Rectal smooth muscle tissue (tissue), 1 donor: ENCODE results near the gene CAPRIN1.
A peak's percentile ranks its signal among the peaks of the same experiment; 100 is the strongest.
"Not testable (repeated sequence)": the region's sequence is repeated elsewhere in the genome, so short reads cannot be mapped to it uniquely, and the experiment has no call there.

Experiments used
- H3K27ac ChIP-seq: one replicate; pipeline ENCODE4 v1.7.0; 2013; ENCODE audit warnings: low read depth, low read length, inconsistent platforms
- H3K27me3 ChIP-seq: one replicate; pipeline ENCODE4 v1.7.0; 2013; ENCODE audit warnings: low read length; ENCODE audit not compliant: control insufficient read depth, insufficient read depth
- H3K36me3 ChIP-seq: one replicate; pipeline ENCODE4 v1.7.0; 2013; ENCODE audit warnings: low read length; ENCODE audit not compliant: control insufficient read depth, insufficient read depth
- H3K4me1 ChIP-seq: one replicate; pipeline ENCODE4 v1.7.0; 2013; ENCODE audit warnings: low read length; ENCODE audit not compliant: control insufficient read depth, insufficient read depth
- H3K4me3 ChIP-seq: one replicate; pipeline ENCODE4 v1.7.0; 2013; ENCODE audit warnings: low read length
- H3K9ac ChIP-seq: one replicate; pipeline ENCODE4 v1.7.0; 2013; ENCODE audit warnings: low read length

CAPRIN1 gene

GRCh38 chr11:34074391-34074790 lies 22.9 kb downstream of the CAPRIN1 start:
- no peaks in the 10 kb centered on the region for H3K4me1 ChIP-seq
- no peak overlapping the region for H3K9ac ChIP-seq
- H3K27ac ChIP-seq: no peak overlapping the region
- H3K27me3 ChIP-seq: no peaks in the 10 kb centered on the region
- H3K4me3 ChIP-seq: no peak overlapping the region
- H3K36me3 ChIP-seq: peaks cover 13% of the 10 kb centered on the region

DNA sequence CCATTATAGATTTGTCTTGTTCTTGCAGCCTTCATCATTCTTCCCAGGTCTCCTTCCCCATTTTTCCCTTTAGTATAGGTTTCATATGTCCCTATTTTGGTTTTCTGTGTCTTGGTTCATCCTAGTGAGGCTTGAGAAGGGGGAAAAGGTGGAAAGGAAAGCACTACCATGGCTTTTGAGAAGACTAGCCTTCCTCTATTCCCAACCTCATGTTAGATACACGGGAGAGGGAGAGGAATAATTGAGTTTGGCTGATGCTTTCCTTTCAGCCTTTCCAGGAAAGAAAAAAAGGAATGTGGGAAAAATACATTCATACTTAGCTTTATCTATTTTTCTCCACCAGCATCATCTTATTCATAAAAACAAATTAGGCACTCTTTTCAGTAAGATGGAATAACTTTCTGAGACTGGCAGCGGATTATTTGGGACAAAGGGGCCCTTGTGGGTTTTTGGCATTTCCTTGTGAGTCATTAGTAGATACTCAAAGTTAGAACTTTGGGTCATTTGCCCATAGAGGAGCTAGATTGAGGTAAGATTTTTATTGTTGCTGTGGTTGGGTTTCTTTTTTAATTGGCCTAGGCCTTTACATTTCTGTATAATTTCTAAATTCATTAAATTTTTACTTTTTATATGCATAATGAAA lies 23.8 kb downstream of the CAPRIN1 start:
- Histone ChIP-seq H3K4me3 (no peak overlapping the region), H3K27me3 (no peaks in the 10 kb centered on the region), H3K9ac (no peak overlapping the region), H3K27ac (peak overlapping the region; percentile 48), H3K36me3 (peaks cover 15% of the 10 kb centered on the region), H3K4me1 (no peaks in the 10 kb centered on the region)

- no peak overlapping the region for H3K27ac ChIP-seq
- H3K9ac ChIP-seq: no peak overlapping the region
- H3K4me3 ChIP-seq: no peak overlapping the region
- H3K4me1 ChIP-seq: no peaks in the 10 kb centered on the region
- H3K27me3 ChIP-seq: no peaks in the 10 kb centered on the region
- H3K36me3 ChIP-seq: peaks cover 29% of the 10 kb centered on the region
Measured at GRCh38 chr11:34080609-34081008, 29.1 kb downstream of the CAPRIN1 start.

DNA sequence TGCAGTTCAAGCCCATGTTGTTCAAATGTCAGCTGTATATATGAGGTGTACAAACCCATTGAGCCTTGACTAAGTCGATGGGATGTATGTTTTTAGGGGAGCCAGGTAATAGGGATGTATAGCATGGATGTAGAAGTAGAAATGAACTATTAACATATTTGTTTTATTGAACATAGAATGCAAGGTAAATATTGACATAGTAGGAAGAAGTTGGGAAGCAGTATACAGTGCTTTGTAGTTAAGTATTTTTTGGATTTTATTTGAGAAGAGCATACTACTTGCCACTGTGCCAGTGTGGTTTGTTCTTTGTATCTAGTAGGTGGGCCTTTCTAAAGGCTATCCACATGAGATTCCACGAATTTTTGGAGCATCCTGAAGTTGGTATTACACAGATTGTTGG lies 33.1 kb downstream of the CAPRIN1 start:
- Histone ChIP-seq H3K36me3 (peaks cover 36% of the 10 kb centered on the region), H3K4me3 (no peak overlapping the region), H3K27me3 (no peaks in the 10 kb centered on the region), H3K27ac (no peak overlapping the region), H3K4me1 (no peaks in the 10 kb centered on the region), H3K9ac (no peak overlapping the region)

DNA sequence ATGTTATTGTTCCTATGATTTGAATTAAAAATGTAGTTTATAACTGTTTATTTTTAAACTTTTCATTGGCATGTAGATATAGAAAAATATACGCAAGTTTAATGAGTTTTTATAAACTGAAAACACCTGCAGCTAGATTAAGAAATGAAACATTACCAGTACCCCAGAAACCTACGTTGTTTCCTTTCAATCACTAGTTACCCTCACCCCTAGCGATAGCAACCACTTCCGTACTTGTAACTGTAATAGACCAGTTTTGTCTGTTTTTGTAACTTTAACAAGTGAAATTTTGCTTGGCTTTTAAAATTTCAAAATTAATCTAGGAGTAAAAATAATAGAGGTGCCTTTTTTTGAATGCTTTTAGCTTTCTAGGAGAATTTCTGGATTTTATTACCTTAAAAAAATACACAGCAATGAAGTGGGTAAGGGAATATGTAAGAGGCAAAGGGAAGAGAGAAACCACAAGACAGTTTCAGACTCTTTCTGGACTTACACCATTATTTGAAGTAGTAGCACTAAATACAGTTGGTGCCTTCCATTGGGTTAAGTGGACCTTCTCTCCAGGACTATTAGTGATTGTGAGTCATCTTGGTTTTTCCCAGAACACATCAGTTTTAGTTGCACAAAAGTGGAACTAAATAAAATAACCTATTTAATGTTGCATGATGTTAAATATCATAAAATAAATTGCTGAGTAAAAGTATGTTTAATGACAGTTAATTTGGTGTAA lies 35.2 kb downstream of the CAPRIN1 start:
- Histone ChIP-seq H3K27ac (no peak overlapping the region), H3K4me1 (no peaks in the 10 kb centered on the region), H3K27me3 (no peaks in the 10 kb centered on the region), H3K4me3 (no peak overlapping the region), H3K36me3 (peaks cover 40% of the 10 kb centered on the region), H3K9ac (no peak overlapping the region)

- Histone ChIP-seq H3K27ac (no peak overlapping the region), H3K4me3 (no peak overlapping the region)
Measured at GRCh38 chr11:34091825-34092224, 40.3 kb downstream of the CAPRIN1 start.

GRCh38 chr11:34094900-34095299 lies 43.4 kb downstream of the CAPRIN1 start:
- H3K4me3 ChIP-seq, H3K4me1 ChIP-seq, H3K9ac ChIP-seq, H3K27ac ChIP-seq, H3K27me3 ChIP-seq: not testable (repeated sequence)
- H3K36me3 ChIP-seq: peaks cover 43% of the 10 kb centered on the region

More at GRCh38 chr11:34091825-34092224, 40.3 kb downstream of the CAPRIN1 start:
- Histone ChIP-seq H3K9ac (no peak overlapping the region), H3K27me3 (no peaks in the 10 kb centered on the region), H3K36me3 (peaks cover 38% of the 10 kb centered on the region), H3K4me1 (no peaks in the 10 kb centered on the region)

- no peaks in the 10 kb centered on the region for H3K4me1 ChIP-seq
- H3K4me3 ChIP-seq: no peak overlapping the region
- H3K36me3 ChIP-seq: peaks cover 32% of the 10 kb centered on the region
- H3K9ac ChIP-seq: no peak overlapping the region
- H3K27ac ChIP-seq: no peak overlapping the region
- no peaks in the 10 kb centered on the region for H3K27me3 ChIP-seq
Measured at GRCh38 chr11:34098813-34099212, 47.3 kb downstream of the CAPRIN1 start.

DNA sequence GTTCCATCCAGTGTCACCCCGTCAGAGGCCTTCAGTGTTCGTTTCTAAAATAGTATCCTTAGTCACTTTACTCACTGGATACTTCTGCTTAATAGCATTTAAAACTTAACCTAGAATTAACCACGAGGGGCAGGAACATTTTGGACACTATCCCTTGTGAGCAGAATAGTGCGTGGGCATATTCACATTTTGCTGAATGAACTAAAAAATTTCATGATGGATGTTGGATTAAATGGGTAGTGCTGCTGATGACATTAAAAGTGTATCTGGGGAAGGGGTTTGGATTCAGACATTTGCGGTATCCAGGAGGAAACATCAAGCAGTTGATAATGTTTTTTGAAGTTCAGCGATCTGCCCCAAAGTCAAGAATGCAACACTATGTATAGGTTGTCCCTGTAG lies 53.1 kb downstream of the CAPRIN1 start:
- Histone ChIP-seq H3K4me3 (peak overlapping the region; percentile 94), H3K27ac (peak overlapping the region; percentile 97), H3K36me3 (peaks cover 14% of the 10 kb centered on the region), H3K4me1 (peaks cover 7% of the 10 kb centered on the region), H3K27me3 (no peaks in the 10 kb centered on the region), H3K9ac (peak overlapping the region; percentile 96)

DNA sequence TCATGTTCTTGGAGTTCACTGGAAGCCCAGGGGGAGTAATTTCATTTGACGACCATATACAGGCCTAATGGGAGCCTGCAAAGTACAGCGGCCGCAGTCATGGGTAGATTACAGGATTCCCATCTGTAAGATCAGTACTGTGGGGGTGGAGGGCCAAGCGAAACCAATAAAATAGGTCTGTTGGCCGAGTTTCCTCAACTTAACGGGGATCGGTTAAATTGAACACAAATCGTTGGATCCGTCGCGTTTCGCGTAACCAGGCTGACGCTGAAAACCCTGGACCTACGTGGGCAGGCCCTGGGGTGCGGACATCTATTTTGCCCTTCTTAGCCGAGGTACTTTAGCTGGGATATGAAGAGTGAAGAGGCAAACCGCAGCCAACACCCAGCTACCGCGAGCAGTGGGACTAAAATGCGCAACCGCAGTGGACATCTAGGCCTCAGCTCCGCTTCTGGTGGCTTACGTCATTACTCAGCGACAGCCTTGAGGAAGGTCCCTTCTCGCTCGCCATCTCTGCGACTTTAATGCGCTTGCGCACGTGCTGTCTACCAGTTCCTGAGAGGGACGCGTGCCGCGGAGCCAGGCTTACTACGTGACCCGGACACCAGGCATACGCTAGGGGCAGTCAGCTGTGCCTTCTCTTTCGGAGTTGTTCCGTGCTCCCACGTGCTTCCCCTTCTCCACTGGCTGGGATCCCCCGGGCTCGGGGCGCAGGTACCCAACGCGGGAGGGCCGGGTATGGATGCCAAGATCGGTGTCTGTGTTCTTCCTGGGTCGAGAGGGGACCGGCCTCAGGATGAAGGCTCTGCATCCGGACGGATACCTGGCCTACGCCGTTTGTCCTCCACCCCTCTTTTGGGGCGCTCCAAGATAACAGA lies 53.8 kb downstream of the CAPRIN1 start, which contains the start of gene NAT10:
NAT10 (plus strand) TSS at position 551 of the 878 bp plus-strand sequence. CDS start 2,597 bp downstream, outside the sequence.
- peak within 1 kb of the TSS; percentile 96 for H3K9ac ChIP-seq
- H3K4me3 ChIP-seq: peak within 1 kb of the TSS; percentile 94
- peaks cover 13% of the 10 kb centered on the region for H3K36me3 ChIP-seq
- peaks cover 7% of the 10 kb centered on the region for H3K4me1 ChIP-seq
- H3K27ac ChIP-seq: peak within 1 kb of the TSS; percentile 97
- H3K27me3 ChIP-seq: no peaks in the 10 kb centered on the region

DNA sequence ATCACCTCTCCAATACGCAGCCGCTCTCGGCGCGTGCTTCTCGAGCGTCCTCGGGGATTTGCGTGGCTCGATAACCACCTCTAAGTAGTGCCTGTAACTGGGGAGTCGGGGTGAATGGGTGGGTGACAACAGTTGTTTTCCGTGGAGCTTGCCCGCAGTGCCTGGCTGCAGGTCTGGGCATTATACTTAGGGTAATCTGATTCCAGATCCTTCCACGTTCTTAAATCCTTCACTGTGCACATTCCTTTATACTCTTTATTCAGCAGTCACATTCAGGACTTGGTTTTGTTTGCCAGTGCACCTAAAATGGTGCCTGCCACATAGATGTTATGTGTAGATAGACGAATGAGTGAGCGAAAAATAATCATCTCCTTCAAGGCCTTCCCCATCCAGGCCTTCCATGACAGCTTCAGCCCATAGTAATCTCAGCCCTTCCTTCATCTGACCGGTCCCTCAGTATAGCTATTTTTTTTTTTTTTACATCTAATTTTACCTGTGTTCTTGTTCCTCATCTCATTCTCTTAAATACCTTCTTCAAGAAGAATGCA lies 54.5 kb downstream of the CAPRIN1 start:
- Histone ChIP-seq H3K27me3 (no peaks in the 10 kb centered on the region), H3K27ac (peak overlapping the region; percentile 97), H3K4me1 (peaks cover 7% of the 10 kb centered on the region), H3K9ac (peak overlapping the region; percentile 96), H3K4me3 (peak overlapping the region; percentile 94), H3K36me3 (peaks cover 13% of the 10 kb centered on the region)

- Histone ChIP-seq H3K4me1 (no peaks in the 10 kb centered on the region), H3K27me3 (no peaks in the 10 kb centered on the region), H3K4me3 (no peak overlapping the region), H3K27ac (no peak overlapping the region), H3K9ac (no peak overlapping the region), H3K36me3 (peaks cover 42% of the 10 kb centered on the region)
Measured at GRCh38 chr11:34111722-34112270, 60.3 kb downstream of the CAPRIN1 start.
